ENCODE results near the gene DBI.

GRCh38 chr2:119333360-119333759, 33.4 kb upstream of the DBI start:
- TF ChIP-seq CTCF (IDR thresholded peaks at IDR 0.05; ENCODE audit: poor library complexity, severe bottlenecking) (no peak), MXI1 (conservative IDR thresholded peaks at IDR 0.05; ENCODE audit: poor library complexity, severe bottlenecking) (no peak), POLR2AphosphoS5 (IDR thresholded peaks at IDR 0.05) (no peak), SMC3 (conservative IDR thresholded peaks at IDR 0.05; ENCODE audit: poor library complexity) (no peak), TAF1 (IDR thresholded peaks at IDR 0.05; ENCODE audit: low read depth) (no peak)
